ENCODE results near the gene POU6F1. TPM values are rescaled to one million over a fixed set of nuclear protein-coding genes. Genes with fewer than 3 reads are reported as not detected.

POU6F1 gene
- total RNA-seq, 4 donors from 2014 or later: 6.3 to 13.0 (median 10.5) TPM

GRCh38 chr12:51171884-51172514 is 45.9 kb downstream of the POU6F1 start:
- TF ChIP-seq, protein P1, sequence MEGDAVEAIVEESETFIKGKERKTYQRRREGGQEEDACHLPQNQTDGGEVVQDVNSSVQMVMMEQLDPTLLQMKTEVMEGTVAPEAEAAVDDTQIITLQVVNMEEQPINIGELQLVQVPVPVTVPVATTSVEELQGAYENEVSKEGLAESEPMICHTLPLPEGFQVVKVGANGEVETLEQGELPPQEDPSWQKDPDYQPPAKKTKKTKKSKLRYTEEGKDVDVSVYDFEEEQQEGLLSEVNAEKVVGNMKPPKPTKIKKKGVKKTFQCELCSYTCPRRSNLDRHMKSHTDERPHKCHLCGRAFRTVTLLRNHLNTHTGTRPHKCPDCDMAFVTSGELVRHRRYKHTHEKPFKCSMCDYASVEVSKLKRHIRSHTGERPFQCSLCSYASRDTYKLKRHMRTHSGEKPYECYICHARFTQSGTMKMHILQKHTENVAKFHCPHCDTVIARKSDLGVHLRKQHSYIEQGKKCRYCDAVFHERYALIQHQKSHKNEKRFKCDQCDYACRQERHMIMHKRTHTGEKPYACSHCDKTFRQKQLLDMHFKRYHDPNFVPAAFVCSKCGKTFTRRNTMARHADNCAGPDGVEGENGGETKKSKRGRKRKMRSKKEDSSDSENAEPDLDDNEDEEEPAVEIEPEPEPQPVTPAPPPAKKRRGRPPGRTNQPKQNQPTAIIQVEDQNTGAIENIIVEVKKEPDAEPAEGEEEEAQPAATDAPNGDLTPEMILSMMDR (IDR thresholded peaks at IDR 0.05; ENCODE audit: low read depth): no peak

GRCh38 chr12:51163795-51164194 is 54.1 kb downstream of the POU6F1 start:
- TF ChIP-seq, protein P1 (IDR thresholded peaks at IDR 0.05; ENCODE audit: low read depth): no peak

GRCh38 chr12:51162217-51162616 is 55.6 kb downstream of the POU6F1 start:
- TF ChIP-seq, protein P1 (IDR thresholded peaks at IDR 0.05; ENCODE audit: low read depth): no peak

DNA sequence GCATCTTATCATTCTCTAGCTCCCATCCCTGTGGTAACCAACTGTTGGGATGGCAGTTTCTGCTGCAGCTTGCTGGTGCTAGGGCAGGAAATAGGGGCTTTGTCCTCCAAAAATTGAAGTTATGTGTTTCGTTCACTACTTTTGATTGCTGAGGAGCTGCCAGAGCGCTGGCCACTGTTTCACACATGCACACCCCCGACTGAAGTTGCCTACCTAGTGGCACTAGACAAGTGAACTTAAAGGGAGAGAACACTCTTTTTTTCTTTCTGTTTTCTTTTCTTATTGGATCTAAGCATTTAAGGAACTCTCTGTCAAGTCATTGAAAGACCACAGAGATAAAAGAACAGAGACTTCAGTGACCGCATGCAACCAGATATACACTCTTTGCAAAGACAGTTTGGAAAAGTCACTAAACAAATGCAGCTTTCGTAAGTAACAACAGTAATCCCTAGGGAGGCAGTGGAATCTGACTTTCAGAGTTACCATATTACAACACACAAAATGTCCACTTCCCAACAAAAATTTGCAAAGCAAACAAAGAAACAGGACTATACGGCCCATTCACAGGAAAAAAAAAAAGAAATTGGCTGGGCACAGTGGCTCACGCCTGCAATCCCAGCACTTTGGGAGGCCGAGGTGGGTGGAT is 56.9 kb downstream of the POU6F1 start:
- TF ChIP-seq, protein P1 (IDR thresholded peaks at IDR 0.05; ENCODE audit: low read depth): no peak

DNA sequence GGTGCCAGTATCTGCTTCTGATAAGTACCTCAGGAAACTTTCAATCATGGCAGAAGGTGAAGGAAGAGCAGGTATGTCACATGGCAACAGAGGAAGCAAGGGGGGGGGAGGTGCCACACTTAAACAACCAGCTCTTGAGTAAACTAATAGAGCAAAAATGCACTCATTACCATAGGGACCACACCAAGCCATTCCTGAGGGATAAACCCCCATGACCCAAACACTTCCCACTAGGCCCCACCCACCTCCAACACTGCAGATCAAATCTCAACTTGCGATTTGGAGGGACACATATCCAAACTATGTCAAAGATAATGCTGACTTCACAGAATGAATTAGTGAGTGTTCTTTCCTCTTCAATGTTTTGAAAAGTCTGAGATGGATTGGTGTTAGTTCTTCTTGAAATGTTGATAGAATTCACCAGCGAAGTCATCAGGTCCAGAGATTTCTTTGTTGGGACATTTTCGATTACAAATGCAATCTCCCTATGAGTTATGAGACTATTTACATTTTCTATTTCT is 61.6 kb downstream of the POU6F1 start:
- TF ChIP-seq, protein P1 (IDR thresholded peaks at IDR 0.05; ENCODE audit: low read depth): no peak

DNA sequence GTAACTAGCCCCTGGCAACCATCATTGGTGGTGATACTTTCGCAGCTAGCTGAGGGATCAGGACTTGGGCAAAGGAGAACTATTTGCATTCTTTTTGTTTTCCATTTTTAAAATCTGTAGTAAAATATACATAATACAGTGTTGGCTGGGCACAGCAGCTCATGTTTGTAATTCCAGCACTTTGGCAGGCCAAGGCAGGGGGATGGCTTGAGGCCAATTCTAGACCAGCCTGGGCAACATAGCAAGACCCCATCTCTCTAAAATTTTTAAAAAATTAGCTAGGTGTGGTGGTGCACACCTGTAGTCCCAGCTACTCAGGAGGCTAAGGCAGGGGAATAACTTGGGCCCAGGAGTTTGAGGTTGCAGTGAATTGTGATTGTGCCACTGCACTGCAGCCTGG is 64.9 kb downstream of the POU6F1 start:
- TF ChIP-seq, protein P1 (IDR thresholded peaks at IDR 0.05; ENCODE audit: low read depth): no peak

GRCh38 chr12:51150777-51151176 is 67.1 kb downstream of the POU6F1 start:
- TF ChIP-seq, protein P1 (IDR thresholded peaks at IDR 0.05; ENCODE audit: low read depth): no peak
